NCI-H187 (cell line): Measurements from ENCODE around the gene SERPINA3.

Experiments used
- DNase-seq, 2 experiments: peaks; one replicate each; lab custom pipeline; 2025; lab: John Stamatoyannopoulos, UW

SERPINA3 gene

DNA sequence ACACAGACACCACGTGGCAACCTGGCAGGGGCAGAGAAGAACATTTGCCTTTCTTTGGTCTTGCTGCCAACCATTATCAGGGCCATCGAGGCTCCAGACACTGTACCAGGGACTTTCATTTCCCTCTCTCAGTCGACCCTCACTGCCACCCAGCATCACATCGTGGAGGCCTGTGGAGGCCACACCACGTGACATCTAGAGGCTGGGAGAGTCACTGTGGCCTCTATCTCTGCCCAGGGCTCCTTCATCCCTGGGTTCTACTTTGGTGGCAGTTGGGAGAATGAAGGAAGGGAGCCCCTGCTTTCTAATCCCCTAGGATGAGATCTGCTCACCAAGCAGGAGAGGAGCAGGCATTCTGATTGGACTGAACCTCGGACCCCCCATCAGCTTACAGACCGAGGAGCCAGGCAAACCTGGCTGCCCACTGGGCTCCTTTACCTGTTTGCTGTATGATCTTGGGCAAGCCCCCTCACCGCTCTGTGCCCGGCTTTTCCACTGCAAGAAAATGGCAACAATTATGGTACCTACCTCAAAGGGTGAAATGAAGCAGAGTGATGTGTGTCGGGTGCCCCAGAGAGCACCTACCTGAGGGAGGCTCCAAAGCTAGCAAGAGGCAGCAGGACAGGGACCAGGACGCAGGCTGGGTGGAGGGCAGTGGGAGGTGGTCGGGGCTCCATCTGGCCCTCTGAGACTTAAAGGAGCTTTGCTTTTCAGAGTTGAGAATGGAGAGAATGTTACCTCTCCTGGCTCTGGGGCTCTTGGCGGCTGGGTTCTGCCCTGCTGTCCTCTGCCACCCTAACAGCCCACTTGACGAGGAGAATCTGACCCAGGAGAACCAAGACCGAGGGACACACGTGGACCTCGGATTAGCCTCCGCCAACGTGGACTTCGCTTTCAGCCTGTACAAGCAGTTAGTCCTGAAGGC, 1.8 kb downstream of the SERPINA3 start:
- no peak for DNase-seq

DNA sequence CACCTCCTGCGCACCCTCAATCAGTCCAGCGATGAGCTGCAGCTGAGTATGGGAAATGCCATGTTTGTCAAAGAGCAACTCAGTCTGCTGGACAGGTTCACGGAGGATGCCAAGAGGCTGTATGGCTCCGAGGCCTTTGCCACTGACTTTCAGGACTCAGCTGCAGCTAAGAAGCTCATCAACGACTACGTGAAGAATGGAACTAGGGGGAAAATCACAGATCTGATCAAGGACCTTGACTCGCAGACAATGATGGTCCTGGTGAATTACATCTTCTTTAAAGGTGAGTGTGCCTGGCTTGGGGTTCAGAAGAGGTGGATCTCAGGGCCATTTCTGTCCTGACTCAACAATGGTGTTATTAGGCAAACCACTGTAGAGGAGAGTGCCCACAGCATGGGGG, 2.6 kb downstream of the SERPINA3 start:
- DNase-seq: no peak

DNA sequence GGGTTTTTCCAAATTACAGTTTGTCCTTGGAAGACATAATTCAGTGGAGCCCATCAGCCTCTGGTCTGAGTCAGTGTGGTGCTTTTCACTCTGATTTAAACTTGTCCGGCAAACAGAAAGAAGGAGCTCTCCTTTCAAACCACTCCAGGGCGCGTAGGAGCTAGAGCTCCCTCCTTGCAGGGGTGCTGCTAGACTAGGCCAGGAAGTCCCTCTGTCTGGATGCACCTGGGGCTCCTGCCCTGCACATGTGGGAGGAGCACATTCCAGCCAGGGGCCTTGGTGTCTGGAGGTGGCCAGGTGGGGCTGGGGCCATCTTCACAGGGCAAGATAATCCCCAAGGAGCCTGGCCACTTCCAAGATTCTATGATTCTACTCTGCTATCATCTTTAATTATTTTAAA, 3.1 kb downstream of the SERPINA3 start:
- DNase-seq: no peak

DNA sequence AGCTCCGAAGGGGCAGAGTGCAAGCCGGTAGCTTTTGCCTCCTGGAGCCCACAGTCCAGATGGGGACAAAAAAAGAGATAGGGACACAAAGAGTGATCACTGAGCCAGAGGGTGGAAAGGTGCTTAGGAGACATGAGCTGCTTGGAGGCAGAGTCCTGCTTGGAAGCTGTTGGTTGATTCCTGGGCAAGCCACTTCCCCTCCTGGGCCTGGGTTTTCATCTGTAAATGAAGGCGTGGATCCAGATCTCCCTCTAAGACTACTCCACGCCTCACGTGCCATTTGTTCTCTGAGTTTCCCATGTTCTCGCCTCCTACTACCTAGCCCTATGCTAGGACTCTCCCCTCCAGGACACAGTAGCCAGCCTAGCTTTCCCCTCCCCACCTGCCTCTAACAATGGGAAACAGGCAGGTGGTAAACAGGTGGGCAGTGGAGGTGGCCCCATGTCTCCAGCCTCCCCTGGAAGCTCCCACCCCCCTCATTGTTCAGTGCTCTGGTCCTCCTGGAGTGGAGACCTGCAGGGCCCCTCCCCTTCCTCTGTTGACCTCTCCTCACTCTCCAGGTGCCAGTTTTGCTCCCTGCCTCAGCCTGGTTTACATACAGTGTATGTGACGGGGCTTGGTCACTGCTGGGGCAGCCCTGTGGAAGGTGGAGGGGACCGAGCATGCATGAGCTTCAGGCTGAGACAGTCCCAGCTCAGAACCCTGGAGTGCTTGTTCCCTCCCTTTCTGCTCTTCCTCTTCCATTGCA, 3.8 kb downstream of the SERPINA3 start:
- no peak for DNase-seq

DNA sequence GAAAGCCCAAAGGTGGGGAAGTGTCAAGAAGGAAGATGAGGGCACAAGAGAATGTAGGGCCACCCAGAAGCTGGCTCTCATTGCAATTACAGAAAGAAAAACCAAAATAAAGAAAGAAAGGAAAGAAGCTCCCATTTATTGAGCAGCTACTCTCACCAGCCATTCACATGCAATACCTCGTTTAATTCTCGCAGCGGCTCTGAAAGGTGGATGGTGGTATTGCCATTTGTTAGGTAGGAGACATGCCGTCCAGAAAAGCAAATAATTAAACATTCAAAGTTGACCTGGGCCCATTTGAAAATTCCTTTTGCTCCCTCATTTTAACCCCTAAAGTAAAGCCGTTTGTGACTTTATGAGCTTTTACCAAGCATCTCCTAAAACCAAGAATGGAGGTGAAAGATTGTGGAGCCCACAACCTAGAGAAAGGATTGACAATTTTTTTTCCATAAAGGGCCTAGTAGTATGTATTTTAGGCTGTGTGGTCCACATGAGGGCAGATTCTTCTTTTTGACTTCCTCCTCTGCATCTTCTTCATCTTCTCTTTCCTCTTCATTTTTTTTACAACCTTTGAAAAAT, 5.3 kb downstream of the SERPINA3 start:
- DNase-seq: no peak

DNA sequence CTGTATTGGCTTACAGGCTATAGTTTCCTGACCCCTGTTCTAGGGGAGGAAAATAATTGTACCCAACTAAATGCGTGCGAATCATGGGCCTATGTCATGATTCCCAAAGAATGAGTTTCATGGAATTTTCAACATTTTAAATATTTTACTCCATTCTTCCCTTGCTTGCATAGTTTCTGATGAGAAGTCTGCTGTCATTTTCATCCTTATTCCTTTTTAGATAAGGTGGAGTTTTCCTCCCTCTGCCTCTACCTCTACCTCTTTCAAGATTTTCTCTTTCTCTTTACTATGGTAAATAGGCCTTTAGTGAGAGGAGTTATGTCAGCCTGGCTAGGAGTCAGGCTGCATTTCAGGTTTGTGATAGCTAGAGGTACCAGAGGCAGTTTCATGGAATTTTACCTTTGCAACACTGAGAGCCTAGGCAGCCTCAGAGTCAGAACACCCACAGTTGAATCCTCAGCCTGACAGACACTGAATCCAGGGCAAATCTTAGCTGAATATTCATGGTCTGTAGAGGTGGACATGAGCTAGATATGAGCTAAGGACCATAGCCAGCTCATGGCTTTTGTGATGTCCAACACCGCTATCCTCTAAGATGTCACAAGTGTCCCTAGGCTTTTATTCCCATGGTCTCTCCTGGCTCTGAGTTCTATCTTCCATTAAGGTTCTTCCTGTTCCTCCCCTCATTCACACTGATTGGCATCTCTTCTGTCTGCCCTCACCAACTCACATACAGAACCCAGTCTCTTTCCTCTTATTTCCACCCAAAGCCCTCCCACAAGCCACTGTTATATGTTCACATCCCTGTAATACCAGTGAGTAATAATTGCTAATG, 6.0 kb downstream of the SERPINA3 start:
- no peak for DNase-seq

DNA sequence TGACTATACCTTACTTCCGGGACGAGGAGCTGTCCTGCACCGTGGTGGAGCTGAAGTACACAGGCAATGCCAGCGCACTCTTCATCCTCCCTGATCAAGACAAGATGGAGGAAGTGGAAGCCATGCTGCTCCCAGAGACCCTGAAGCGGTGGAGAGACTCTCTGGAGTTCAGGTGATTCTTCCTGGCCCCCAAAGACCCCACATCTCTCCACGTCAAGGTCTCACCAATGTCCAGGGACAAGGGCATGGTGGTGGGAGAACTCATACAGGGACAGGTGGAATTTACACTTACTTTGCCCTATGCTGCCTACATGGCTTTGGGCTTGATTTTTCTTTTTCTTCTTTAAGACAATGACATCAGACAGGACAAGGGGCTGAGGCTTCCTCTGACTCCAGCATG, 7.1 kb downstream of the SERPINA3 start:
- no peak for DNase-seq

DNA sequence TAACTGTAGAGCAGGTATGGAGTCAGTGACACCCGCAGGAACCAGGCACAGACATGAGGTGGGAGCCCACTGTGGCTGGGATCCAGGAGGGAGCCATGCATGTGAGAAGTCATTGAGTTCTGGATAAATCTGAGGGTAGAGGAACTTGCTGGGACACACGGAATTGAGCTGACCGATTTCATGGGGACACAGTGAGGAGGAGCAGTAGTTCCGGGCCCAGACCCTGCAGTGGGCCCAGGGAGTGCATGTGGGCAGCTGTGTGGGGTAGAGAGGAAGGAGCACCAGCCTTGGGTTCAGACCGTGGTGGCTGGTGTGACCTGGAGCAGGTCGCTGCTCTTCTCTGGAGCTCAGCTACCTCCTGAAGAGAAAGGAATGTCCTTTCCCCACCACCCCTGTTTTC, 8.4 kb downstream of the SERPINA3 start:
- DNase-seq: no peak

DNA sequence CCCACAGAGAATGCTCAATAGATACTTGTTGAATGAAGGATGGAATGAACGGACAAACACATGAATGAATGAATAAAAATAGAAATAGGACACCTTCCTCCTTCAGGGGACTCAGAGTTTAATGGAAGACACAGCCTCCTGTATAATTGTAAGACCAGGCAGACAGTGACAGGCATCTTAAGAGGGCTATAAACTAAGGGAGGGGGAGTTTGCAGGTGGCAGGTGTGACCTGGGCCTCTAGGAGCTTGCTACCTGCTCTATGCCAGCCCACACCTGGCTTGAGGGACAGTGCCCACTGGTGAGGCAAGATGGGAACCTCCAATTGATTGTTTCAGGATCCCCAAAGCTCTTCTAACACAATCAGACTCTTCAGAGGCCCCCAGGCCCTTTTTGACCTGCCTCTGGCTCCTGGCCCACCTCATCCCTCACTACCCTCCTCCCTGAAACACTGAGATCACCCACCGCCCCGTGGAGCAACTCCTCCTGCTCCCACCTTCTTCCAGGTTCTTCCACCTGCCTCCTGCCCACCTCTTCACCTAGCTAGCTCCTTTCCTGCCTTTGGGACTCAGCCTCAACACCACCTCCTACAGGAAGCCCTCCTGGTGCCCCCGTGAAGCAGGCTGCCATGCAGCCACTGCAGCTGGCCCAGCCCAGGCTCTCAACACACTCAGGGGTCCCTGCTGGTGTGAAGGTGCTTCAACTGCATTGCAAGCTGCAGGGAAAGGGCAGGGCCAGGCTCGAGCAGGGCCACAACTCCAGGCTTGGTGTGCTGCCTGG, 9.4 kb downstream of the SERPINA3 start:
- no peak for DNase-seq

DNA sequence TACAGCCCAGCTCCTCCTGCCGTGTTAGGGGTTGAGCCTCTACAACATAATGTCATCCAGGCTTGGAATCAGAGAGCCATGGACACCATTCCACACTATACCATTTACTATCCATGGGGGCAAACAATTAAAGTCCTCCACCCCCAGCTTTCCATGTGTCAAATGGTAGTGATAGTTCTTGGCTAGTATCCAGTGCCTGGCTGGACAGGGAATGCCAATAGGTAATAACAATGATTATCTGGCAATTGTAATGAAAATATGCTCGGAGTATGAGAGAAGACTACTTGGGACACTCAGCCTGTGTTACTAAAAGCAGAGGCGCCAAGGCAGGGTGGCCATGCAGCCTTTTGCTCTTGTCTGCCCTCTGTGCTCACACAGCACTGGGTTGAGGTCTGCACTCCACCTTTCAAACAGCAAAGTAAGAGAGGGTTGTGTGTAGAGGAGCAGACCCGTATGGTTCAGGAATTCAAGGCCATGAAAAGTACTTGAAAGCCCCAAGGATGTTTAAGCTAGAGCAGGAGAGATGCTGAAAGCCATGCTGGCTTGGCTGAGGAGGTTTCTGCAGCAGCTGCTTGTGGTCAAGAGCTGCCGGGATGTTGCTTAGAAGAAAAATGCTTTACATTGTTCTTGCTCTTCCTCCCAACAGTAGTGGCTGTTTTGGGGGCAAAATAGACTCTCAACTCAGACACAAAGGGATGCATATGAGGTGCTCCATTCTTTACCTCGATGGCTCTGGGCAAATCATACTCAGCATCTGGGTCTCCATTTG, 10.6 kb downstream of the SERPINA3 start:
- DNase-seq: no peak

DNA sequence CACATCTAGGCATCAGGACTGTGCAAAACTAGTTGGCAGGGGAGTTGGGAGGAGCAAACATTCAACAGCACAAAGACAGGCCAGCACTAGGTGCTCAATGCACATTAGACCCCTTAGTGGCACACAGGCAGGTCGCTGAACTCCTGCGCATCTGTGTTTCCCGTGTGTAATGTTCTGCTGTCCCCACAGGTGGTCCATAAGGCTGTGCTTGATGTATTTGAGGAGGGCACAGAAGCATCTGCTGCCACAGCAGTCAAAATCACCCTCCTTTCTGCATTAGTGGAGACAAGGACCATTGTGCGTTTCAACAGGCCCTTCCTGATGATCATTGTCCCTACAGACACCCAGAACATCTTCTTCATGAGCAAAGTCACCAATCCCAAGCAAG, 11.2 kb downstream of the SERPINA3 start:
- no peak for DNase-seq

DNA sequence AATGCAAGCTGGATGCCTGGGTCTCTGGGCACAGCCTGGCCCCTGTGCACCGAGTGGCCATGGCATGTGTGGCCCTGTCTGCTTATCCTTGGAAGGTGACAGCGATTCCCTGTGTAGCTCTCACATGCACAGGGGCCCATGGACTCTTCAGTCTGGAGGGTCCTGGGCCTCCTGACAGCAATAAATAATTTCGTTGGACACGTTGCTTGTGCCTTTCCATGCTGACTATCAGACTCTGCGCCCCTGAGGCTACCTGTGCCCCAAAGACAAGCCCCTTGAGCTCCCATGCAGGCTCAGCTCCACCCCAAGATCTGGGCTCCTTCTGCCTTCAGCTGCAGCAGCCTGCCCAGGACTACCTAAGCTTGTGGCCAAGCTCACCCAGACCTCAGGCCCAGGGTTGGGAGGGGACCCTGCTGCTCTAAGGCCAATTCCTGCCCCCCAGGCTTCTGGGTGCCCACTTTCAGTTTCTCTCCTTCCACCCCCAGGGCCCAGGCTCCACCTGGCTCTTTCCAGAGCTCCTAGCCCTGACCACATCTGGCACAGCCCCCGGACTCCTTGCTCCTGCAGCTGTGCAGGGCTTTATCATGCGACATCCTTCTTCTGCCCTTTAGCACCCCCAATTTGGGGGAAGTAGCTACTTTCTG, 11.8 kb downstream of the SERPINA3 start:
- no peak for DNase-seq

DNA sequence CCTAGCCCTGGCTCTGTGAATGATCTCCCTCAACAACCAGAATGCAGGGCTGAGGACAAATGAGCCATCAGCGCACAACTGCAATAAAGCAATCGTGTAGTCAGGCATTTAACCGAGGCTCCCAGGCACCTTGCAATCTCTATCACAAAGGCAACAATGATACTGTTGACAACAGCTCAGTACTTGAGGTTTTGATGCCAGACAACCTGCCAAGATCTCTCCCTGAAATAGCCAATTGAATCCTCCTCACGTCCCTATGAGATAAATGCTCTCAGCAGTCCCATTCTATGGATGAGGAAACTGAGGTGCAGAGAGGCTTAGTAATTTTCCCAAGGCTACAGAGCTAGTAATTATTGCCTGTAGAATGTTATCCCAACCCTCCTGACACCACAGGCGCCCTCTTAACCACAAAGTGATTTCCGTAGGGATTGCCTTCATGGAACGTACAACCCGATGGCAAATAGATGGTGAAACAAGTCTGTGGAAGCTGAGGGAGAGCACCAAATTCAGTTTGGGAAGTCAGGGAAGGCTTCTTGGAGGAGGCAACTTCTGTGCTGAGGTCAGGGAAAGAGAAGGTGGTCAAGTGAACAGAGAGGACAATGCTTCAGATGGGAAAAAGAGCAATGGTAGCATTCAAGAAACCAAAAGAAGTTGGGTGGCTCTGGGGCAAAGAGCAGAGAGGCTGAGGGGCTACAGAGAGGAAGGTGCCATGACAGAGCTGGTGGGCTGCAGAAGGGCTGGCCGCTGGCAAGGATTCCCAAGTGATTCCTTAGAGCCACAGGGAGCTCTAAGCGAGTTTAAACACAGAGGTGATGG, 12.6 kb downstream of the SERPINA3 start:
- no peak for DNase-seq

DNA sequence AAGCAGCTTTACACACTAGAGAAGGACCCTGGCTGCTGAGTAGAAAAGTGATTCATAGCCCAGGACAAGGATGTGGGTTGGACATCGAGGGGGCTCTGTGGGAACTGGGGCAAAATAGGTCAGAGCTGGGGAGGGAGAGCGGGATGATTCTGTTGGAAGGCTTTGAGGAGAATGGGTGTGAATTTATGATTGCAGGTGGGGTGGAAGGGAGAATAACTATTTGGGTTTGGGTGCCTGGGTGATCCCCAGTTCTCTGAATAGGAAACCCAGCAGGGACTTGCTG, 13.1 kb downstream of the SERPINA3 start:
- DNase-seq: no peak

DNA sequence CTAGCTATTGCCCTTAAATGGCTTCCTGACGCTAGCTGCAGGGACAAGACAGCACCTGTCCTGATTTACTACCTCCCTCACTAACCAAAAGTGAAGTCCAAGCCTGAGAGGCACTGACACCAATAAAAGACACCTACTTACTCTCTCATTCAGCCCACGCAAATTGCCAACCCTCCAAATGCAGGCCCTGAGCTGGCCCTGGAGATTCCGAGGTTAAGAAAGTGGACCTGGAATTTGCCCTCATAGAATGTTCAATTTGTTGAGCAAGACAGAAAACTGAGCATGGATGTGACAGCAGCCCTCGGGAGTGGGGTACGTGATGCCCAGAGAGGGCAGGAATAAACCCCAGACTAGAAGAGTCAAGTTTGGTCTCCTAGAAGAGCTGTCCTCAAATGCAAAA, 16.4 kb downstream of the SERPINA3 start:
- DNase-seq: no peak

DNA sequence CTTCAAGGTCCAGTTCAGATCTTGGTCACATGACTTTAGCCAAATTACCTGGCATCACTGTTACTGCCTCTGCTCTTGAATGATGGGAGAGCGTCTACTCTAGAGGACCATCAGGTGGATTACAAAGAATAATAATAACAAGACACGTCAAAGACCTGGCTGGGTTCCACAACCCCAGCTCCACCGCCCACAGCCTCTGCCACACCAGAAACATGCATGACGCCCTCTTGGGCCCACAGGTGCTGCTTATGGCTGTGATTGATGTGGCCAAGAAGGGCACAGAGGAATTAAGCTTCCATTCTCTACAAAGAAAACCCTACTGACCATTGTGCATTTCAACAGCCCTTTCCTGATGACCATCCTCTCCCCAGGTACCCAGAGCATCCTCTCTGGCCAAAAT, 18.2 kb downstream of the SERPINA3 start:
- DNase-seq: no peak

DNA sequence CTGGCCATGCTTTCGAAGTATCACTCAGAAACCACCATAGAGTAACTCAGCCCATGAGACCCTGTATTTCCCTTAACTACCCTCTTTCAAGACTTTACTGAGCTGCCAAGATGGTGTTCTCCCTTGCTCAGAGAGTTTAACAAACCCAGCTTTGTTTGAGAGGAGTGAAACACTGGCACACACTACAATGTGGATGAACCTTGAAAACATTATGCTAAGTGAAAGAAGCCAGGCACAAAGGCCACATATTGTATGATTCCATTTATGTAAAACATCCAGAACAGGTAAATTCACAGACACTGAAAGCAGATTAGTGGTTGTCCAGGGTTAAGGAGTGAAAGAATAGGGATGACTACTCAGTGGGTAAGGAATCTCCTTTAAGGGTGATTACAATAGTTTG, 18.9 kb downstream of the SERPINA3 start:
- no peak for DNase-seq

DNA sequence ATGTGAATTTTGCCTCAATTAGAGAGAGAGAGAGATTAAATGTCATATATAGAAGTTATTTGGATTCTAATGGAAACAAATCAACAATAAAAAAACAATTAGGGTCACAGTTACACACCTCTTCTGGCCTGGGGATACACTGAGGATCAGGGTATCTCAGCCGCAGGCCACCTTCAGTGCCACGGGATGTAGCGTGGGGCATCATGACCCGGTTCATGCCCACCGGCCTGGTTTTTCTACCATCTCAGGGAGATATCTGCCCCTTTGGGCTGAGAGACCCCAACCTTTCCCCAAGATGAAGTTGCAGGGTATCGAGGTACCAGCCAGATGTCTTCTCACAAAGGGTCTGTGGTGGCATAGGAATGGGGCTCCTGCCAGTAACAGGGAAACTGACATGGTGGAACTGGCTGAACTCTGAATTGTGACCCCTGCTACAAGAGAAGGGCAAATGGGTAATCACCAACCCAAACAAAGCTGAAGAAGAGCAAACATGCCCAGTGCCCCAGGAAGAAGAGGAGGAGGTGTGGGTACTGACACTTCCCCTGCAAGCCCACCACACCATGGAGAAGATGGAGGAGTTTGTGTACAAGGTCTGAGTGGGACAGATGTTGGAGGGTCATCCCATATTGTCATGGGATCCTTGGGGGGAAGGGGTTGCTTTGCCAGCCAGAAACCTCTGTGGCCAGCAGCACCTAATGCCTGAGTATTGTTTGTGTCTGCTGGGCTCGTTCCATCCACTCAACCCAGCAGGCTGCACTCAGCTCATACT, 19.5 kb downstream of the SERPINA3 start:
- DNase-seq: no peak

DNA sequence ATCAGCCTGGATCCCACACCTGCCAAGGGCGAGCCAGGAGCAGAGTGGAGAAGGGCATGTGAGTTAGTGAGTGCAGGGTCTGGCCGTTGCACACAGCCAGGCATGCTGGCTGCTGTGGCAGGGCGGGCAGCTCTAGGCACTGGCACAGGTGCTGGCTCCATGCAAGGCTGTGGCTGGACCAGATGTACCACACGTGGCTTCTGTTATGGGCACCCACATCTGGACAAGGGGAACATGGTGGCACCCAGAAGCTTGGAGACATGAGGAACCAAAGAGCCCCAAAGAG, 20.1 kb downstream of the SERPINA3 start:
- no peak for DNase-seq
